Lung (tissue), 12 donors: Measurements from ENCODE around the gene UNC5A. TPM values are rescaled to one million over a fixed set of nuclear protein-coding genes. Genes with fewer than 3 reads are reported as not detected.

ENCODE experiments used
- ATAC-seq: fragments of 200-7000 bp; cut with Tn5 transposase; one replicate; pipeline ENCODE4 v1.9.1; 2020; ENCODE audit warnings: moderate number of reproducible peaks; ENCODE audit not compliant: insufficient read depth, low FRiP score
- DNase-seq, 3 donors: peaks; one replicate each; pipeline ENCODE4 v3.0.0-alpha.2; 2013 to 2017
- H3K27ac ChIP-seq, 2 donors: one replicate each; pipeline ENCODE4 v1.5.1; 2013; ENCODE audit warnings: mild to moderate bottlenecking in 2 of 2, moderate library complexity in 2 of 2, control low read depth in 1 of 2, inconsistent platforms in 1 of 2, low read depth in 1 of 2, low read length in 1 of 2
- H3K27me3 ChIP-seq, 3 donors: one replicate each; pipeline ENCODE4 v1.5.1; 2013; ENCODE audit warnings: low read length in 2 of 3; ENCODE audit not compliant: control insufficient read depth in 3 of 3, insufficient read depth in 3 of 3
- H3K36me3 ChIP-seq, 4 donors: one replicate each; pipeline ENCODE4 v1.5.1; 2013; ENCODE audit warnings: low read length in 4 of 4, mild to moderate bottlenecking in 1 of 4, moderate library complexity in 1 of 4; ENCODE audit not compliant: control insufficient read depth in 4 of 4, insufficient read depth in 4 of 4
- H3K4me1 ChIP-seq, 5 donors: one replicate each; pipeline ENCODE4 v1.5.1; 2013; ENCODE audit warnings: low read length in 5 of 5, mild to moderate bottlenecking in 2 of 5, moderate library complexity in 1 of 5; ENCODE audit not compliant: control insufficient read depth in 5 of 5, insufficient read depth in 5 of 5
- H3K4me3 ChIP-seq: one replicate; pipeline ENCODE4 v1.5.1; 2013; ENCODE audit warnings: mild to moderate bottlenecking, control low read depth, moderate library complexity
- H3K9ac ChIP-seq, 2 donors: one replicate each; pipeline ENCODE4 v1.5.1; 2013; ENCODE audit warnings: low read length in 2 of 2, control low read depth in 1 of 2; ENCODE audit not compliant: insufficient read depth in 1 of 2
- H3K9me3 ChIP-seq, 4 donors: one replicate each; pipeline ENCODE4 v1.5.1; 2013; ENCODE audit warnings: low read length in 3 of 4, mild to moderate bottlenecking in 1 of 4, moderate library complexity in 1 of 4; ENCODE audit not compliant: control insufficient read depth in 4 of 4, insufficient read depth in 3 of 4
- CTCF ChIP-seq: IDR thresholded peaks from 2 replicates; pipeline ENCODE4 v1.5.1; 2012; ENCODE audit warnings: mild to moderate bottlenecking; ENCODE audit errors: control extremely low read depth, extremely low read depth
- WGBS, 2 donors: extraction: QIAGEN DNeasy Blood & Tissue Kit; methylation state at CpG; one replicate each; pipeline ENCODE4 v1.1.7; 2013; 5-methylcytosine and 5-hydroxymethylcytosine counted together
- polyA plus RNA-seq, 2 donors: library from polyadenylated mRNA; stranded (reverse); fragments of 200-250 nt; gene quantifications; one replicate each; pipeline ENCODE4 v1.2.1, GENCODE V29; 2013
- total RNA-seq, 2 donors: library from RNA; depleted of rRNA in 1 of 2; stranded (reverse); fragments of >200 nt in 1 of 2; gene quantifications; one replicate each; pipeline ENCODE4 v1.2.1, GENCODE V29; 2014 to 2021
- donor health status: control.
- donor health status: control.
- donor health status: Bipolar disorder and iron deficiency.
- donor health status: healthy.
- donor health status: DM: yes; HTN: yes; CAD: no.

The UNC5A gene
- total and polyA plus RNA-seq, 4 donors: 0.08 to 0.40 (median 0.13) TPM

- no peak overlapping the region for H3K4me3 ChIP-seq
Measured at GRCh38 chr5:176881816-176882566, 71.6 kb downstream of the UNC5A start.

GRCh38 chr5:176882567-176882903 lies 72.2 kb downstream of the UNC5A start:
- Histone ChIP-seq H3K27ac (no peak overlapping the region), H3K9me3 (no peaks in the 10 kb centered on the region), H3K9ac (no peak overlapping the region), H3K27me3 (peaks cover 0 to 4% (median under 1%) of the 10 kb centered on the region in 3 donors), H3K4me3 (no peak overlapping the region), H3K36me3 (no peaks in the 10 kb centered on the region), H3K4me1 (peaks cover 0 to 4% (median 0%) of the 10 kb centered on the region in 5 donors)
- WGBS, 2 donors: 47 to 63% methylated on average over 6 of the region's 6 CpGs
- DNase-seq (no peak), ATAC-seq (no peak)
- no peak for TF ChIP-seq CTCF

More at GRCh38 chr5:176881816-176882566, 71.6 kb downstream of the UNC5A start:
- DNase-seq (no peak), ATAC-seq (no peak)
- no peak for TF ChIP-seq CTCF
- Histone ChIP-seq H3K9ac (no peak overlapping the region), H3K9me3 (no peaks in the 10 kb centered on the region), H3K4me1 (peaks cover 0 to 4% (median 0%) of the 10 kb centered on the region in 5 donors), H3K36me3 (no peaks in the 10 kb centered on the region), H3K27me3 (peaks cover 0 to 5% (median 4%) of the 10 kb centered on the region in 3 donors), H3K27ac (no peak overlapping the region)
- WGBS, 2 donors: 91 to 93% methylated on average over 25 of the region's 25 CpGs

GRCh38 chr5:176883700-176884570 lies 73.6 kb downstream of the UNC5A start:
- WGBS, 2 donors: 91 to 94% methylated on average over 17 of the region's 17 CpGs
- H3K27me3 ChIP-seq: no peaks in the 10 kb centered on the region
- ATAC-seq: no peak

More at GRCh38 chr5:176883700-176884570, 73.6 kb downstream of the UNC5A start:
- DNase-seq: no peak
- Histone ChIP-seq H3K36me3 (no peaks in the 10 kb centered on the region), H3K4me1 (peaks cover 0 to 4% (median 0%) of the 10 kb centered on the region in 5 donors), H3K4me3 (no peak overlapping the region), H3K9ac (no peak overlapping the region), H3K27ac (no peak overlapping the region), H3K9me3 (no peaks in the 10 kb centered on the region)
- no peak for TF ChIP-seq CTCF
